H9 (cell line): ENCODE measurements around the gene MRAP2. TPM values are rescaled to one million over a fixed set of nuclear protein-coding genes. Genes with fewer than 3 reads are reported as not detected.

Source experiments
- DNase-seq: peaks from one replicate; pipeline ENCODE4 v3.0.0-alpha.2; 2017
- H2AFZ ChIP-seq: one replicate; pipeline ENCODE4 v1.6.1; 2013; ENCODE audit warnings: mild to moderate bottlenecking, low read length, control low read depth, moderate library complexity
- H2AK5ac ChIP-seq: 2 replicates; pipeline ENCODE4 v1.6.1; 2013; ENCODE audit warnings: low read length, control low read depth, mixed read lengths; ENCODE audit not compliant: insufficient read length
- H2BK120ac ChIP-seq: one replicate; pipeline ENCODE4 v1.6.1; 2013; ENCODE audit warnings: low read depth, mild to moderate bottlenecking, low read length, control low read depth, inconsistent platforms; ENCODE audit not compliant: poor library complexity, severe bottlenecking
- H2BK12ac ChIP-seq: 2 replicates; pipeline ENCODE4 v1.6.1; 2013; ENCODE audit warnings: low read length, control low read depth, mixed read lengths, low read depth; ENCODE audit not compliant: insufficient read length
- H2BK15ac ChIP-seq: 2 replicates; pipeline ENCODE4 v1.6.1; 2013; ENCODE audit warnings: low read depth, low read length, control low read depth
- H2BK20ac ChIP-seq: one replicate; pipeline ENCODE4 v1.6.1; 2013; ENCODE audit warnings: low read depth, mild to moderate bottlenecking, low read length, control low read depth, inconsistent platforms; ENCODE audit not compliant: poor library complexity, severe bottlenecking
- H2BK5ac ChIP-seq: 2 replicates; pipeline ENCODE4 v1.6.1; 2013; ENCODE audit warnings: low read length, control low read depth, mixed read lengths; ENCODE audit not compliant: insufficient read length
- H3K14ac ChIP-seq: 2 replicates; pipeline ENCODE4 v1.6.1; 2013; ENCODE audit warnings: low read length, control low read depth; ENCODE audit not compliant: insufficient read depth
- H3K18ac ChIP-seq: 2 replicates; pipeline ENCODE4 v1.6.1; 2013; ENCODE audit warnings: low read depth, mild to moderate bottlenecking, mixed read lengths, low read length, control low read depth; ENCODE audit not compliant: insufficient read length
- H3K23ac ChIP-seq: 2 replicates; pipeline ENCODE4 v1.6.1; 2013; ENCODE audit warnings: low read length, control low read depth, mixed read lengths, low read depth; ENCODE audit not compliant: insufficient read length
- H3K23me2 ChIP-seq: 2 replicates; pipeline ENCODE4 v1.6.1; 2013; ENCODE audit warnings: low read depth, mild to moderate bottlenecking, mixed read lengths, low read length, control low read depth; ENCODE audit not compliant: insufficient read length, poor library complexity, severe bottlenecking
- H3K27ac ChIP-seq: 2 replicates; pipeline ENCODE4 v1.5.1; 2013; ENCODE audit warnings: low read length, control low read depth, mixed read lengths, low read depth; ENCODE audit not compliant: insufficient read length
- H3K27me3 ChIP-seq: 2 replicates; pipeline ENCODE4 v1.6.1; 2013; ENCODE audit warnings: low read length, control low read depth, inconsistent platforms; ENCODE audit not compliant: insufficient read depth
- H3K4ac ChIP-seq: 2 replicates; pipeline ENCODE4 v1.6.1; 2013; ENCODE audit warnings: low read depth, mild to moderate bottlenecking, control low read depth, inconsistent platforms, low read length, moderate library complexity
- H3K4me1 ChIP-seq: 2 replicates; pipeline ENCODE4 v1.6.1; 2013; ENCODE audit warnings: low read length, control low read depth, inconsistent platforms; ENCODE audit not compliant: insufficient read depth
- H3K4me2 ChIP-seq: 2 replicates; pipeline ENCODE4 v1.6.1; 2013; ENCODE audit warnings: low read length, control low read depth, mixed read lengths; ENCODE audit not compliant: insufficient read length, insufficient read depth
- H3K56ac ChIP-seq: 2 replicates; pipeline ENCODE4 v1.6.1; 2013; ENCODE audit warnings: low read depth, mild to moderate bottlenecking, mixed read lengths, low read length, control low read depth; ENCODE audit not compliant: insufficient read length
- H3K79me1 ChIP-seq: 2 replicates; pipeline ENCODE4 v1.6.1; 2013; ENCODE audit warnings: low read depth, mild to moderate bottlenecking, moderate library complexity, low read length, control low read depth, inconsistent platforms; ENCODE audit not compliant: insufficient read depth, poor library complexity, severe bottlenecking
- H3K79me2 ChIP-seq: 2 replicates; pipeline ENCODE4 v1.6.1; 2013; ENCODE audit warnings: low read length, control low read depth, inconsistent platforms; ENCODE audit not compliant: insufficient read depth
- H3K9ac ChIP-seq: 2 replicates; pipeline ENCODE4 v1.6.1; 2013; ENCODE audit warnings: low read length, control low read depth, mixed read lengths; ENCODE audit not compliant: insufficient read length; ENCODE audit errors: extremely low read depth
- H3K9me3 ChIP-seq: one replicate; pipeline ENCODE4 v1.6.1; 2013; ENCODE audit warnings: low read depth, low read length, inconsistent platforms; ENCODE audit not compliant: control insufficient read depth
- H3T11ph ChIP-seq: one replicate; pipeline ENCODE4 v1.6.1; 2013; ENCODE audit warnings: mild to moderate bottlenecking, low read length, control low read depth, inconsistent platforms
- H4K20me1 ChIP-seq: one replicate; pipeline ENCODE4 v1.6.1; 2013; ENCODE audit not compliant: control insufficient read depth, insufficient read length, insufficient read depth
- H4K5ac ChIP-seq: 2 replicates; pipeline ENCODE4 v1.6.1; 2013; ENCODE audit warnings: low read depth, mild to moderate bottlenecking, mixed read lengths, low read length, control low read depth; ENCODE audit not compliant: insufficient read length
- H4K8ac ChIP-seq: replicated peaks from 2 replicates; pipeline ENCODE4 v1.6.1; 2013; ENCODE audit warnings: low read length, control low read depth, mixed read lengths, low read depth; ENCODE audit not compliant: insufficient read length
- H4K91ac ChIP-seq: 2 replicates; pipeline ENCODE4 v1.6.1; 2013; ENCODE audit warnings: low read depth, mild to moderate bottlenecking, moderate library complexity, mixed read lengths, low read length, control low read depth; ENCODE audit not compliant: insufficient read length
- H3K27ac Mint-ChIP-seq, 3 experiments: 2 replicates in 2 of 3; 3 replicates in 1 of 3; pipeline ENCODE4 v1.8.0; 2020 to 2021; ENCODE audit warnings: mixed read lengths in 3 of 3, mild to moderate bottlenecking in 1 of 3, moderate library complexity in 1 of 3
- H3K27me3 Mint-ChIP-seq: 2 replicates; pipeline ENCODE4 v1.8.0; 2021; ENCODE audit warnings: low read depth, mild to moderate bottlenecking, moderate library complexity, mixed read lengths
- H3K36me3 Mint-ChIP-seq, 3 experiments: 2 replicates in 2 of 3; 3 replicates in 1 of 3; pipeline ENCODE4 v1.8.0; 2020 to 2021; ENCODE audit warnings: low read depth in 3 of 3, mixed read lengths in 3 of 3; ENCODE audit not compliant: insufficient read depth in 1 of 3
- H3K4me1 Mint-ChIP-seq, 2 experiments: 2 replicates each; pipeline ENCODE4 v1.8.0; 2020; ENCODE audit warnings: mixed read lengths in 2 of 2
- H3K4me3 Mint-ChIP-seq, 2 experiments: 2 replicates in 1 of 2; 3 replicates in 1 of 2; pipeline ENCODE4 v1.8.0; 2020 to 2021; ENCODE audit warnings: mild to moderate bottlenecking in 2 of 2, mixed read lengths in 2 of 2, moderate library complexity in 1 of 2
- H3K9me3 Mint-ChIP-seq, 2 experiments: 2 replicates in 1 of 2; 3 replicates in 1 of 2; pipeline ENCODE4 v1.8.0; 2020; ENCODE audit warnings: mild to moderate bottlenecking in 2 of 2, mixed read lengths in 2 of 2, moderate library complexity in 1 of 2
- WGBS: extraction: QIAGEN DNeasy Blood & Tissue Kit; methylation state at CpG from one replicate; pipeline ENCODE4 v1.1.7; 2013; ENCODE audit warnings: missing lambda C conversion rate, low lambda C conversion rate, mixed read lengths; ENCODE audit not compliant: insufficient read length; ENCODE audit errors: extremely low coverage; 5-methylcytosine and 5-hydroxymethylcytosine counted together
- total RNA-seq: library from RNA; stranded (reverse); gene quantifications from 2 replicates; pipeline ENCODE4 v1.2.1, GENCODE V29; 2021
- TF ChIP-seq, protein P1 (sequence below): fragments of 200-600 bp; sonication (generic); conservative IDR thresholded peaks from 3 replicates; pipeline ENCODE4 v1.8.0; 2021; ENCODE audit warnings: antibody characterized with exemption, mild to moderate bottlenecking

Gene MRAP2
- total RNA-seq, 1 experiment from 2014 or later = 8.0 TPM

DNA sequence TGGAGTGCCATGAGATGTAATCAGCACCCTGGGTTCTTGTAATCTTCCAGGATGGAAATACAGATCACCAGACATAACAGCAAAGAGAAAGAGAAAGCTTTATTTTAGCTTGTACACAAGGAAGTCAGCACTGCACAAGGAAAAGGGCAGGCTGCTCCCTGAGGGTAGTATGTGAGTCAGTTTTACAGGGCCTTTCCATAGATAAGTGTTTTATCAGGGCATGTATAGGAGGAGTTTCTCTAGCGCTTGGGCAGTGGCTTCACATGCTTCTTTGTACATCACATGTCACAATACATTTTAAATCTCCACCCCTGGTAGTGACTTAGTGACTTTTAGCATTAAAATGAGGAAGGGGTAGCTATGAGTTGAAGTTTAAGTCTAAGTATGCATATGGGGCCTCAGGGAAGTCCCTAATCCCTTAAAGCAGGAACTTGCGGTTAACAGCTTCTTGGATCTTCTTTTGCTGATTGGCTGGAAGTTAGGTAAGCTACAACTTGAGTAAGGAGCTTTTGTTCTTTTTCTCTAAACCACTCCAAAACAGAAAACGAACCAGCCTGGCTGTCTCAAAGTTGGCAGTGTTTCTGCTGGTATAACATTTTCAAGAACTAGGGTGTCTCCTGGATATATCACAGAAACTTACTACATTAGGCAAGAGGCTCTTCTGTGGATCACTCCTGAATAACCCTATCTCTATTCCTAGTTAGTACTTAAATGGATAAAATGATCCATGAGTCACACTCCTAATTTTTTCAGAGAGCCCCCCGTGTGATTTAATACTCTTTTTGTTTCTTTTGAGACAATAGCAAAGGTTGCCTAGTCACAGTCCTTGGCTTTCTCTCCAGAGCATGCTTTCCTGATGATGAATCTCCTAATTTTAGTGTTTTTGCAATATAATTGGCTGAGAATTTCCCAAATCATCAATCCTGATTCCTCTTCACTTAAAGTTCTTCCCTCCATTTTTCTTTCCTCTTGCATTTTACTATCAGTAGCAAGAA, 60.2 kb downstream of the MRAP2 start:
- H2AK5ac ChIP-seq = no peak overlapping the region
- H3K14ac ChIP-seq = no peak overlapping the region
- H3K79me1 ChIP-seq = no peaks in the 10 kb centered on the region
- H3K9me3 Mint-ChIP-seq = peaks cover 0 to 6% of the 10 kb centered on the region in 2 experiments; a peak in 1 of 5 replicates
- H3K23ac ChIP-seq = no peak overlapping the region
- H4K20me1 ChIP-seq = no peaks in the 10 kb centered on the region
- no peak overlapping the region for H2BK20ac ChIP-seq
- H3T11ph ChIP-seq = no peak overlapping the region
- WGBS = no CpG with 5 or more reads among the region's 4 CpGs
- no peak overlapping the region for H2BK120ac ChIP-seq
- H4K8ac ChIP-seq = no peak overlapping the region
- H4K91ac ChIP-seq = no peak overlapping the region
- H3K4me1 ChIP-seq = peaks cover 5% of the 10 kb centered on the region; the same call in 1 of the 2 replicates
- no peaks in the 10 kb centered on the region for H3K9me3 ChIP-seq
- H2AFZ ChIP-seq = no peak overlapping the region
- no peak overlapping the region for H2BK15ac ChIP-seq
- H3K4me3 Mint-ChIP-seq = no peak overlapping the region
- no peak overlapping the region for H3K56ac ChIP-seq
- no peak overlapping the region for H3K18ac ChIP-seq
- no peak overlapping the region for H2BK5ac ChIP-seq
- no peak overlapping the region for H4K5ac ChIP-seq
- no peaks in the 10 kb centered on the region for H3K27me3 Mint-ChIP-seq
- H3K79me2 ChIP-seq = no peaks in the 10 kb centered on the region
- H3K4me2 ChIP-seq = no peak overlapping the region
- no peak overlapping the region for H3K4ac ChIP-seq
- peaks cover 0 to 14% (median 2%) of the 10 kb centered on the region in 3 experiments; a peak in 5 of 7 replicates for H3K36me3 Mint-ChIP-seq
- DNase-seq = no peak
- H3K27ac ChIP-seq = no peak overlapping the region
- H3K9ac ChIP-seq = no peak overlapping the region
- H3K27me3 ChIP-seq = no peaks in the 10 kb centered on the region
- H3K23me2 ChIP-seq = no peaks in the 10 kb centered on the region
- H3K4me1 Mint-ChIP-seq = peaks cover 15 to 23% of the 10 kb centered on the region in 2 experiments
- H2BK12ac ChIP-seq = no peak overlapping the region
- H3K27ac Mint-ChIP-seq = no peak overlapping the region; a peak in 1 of 7 replicates
- TF ChIP-seq, protein P1, sequence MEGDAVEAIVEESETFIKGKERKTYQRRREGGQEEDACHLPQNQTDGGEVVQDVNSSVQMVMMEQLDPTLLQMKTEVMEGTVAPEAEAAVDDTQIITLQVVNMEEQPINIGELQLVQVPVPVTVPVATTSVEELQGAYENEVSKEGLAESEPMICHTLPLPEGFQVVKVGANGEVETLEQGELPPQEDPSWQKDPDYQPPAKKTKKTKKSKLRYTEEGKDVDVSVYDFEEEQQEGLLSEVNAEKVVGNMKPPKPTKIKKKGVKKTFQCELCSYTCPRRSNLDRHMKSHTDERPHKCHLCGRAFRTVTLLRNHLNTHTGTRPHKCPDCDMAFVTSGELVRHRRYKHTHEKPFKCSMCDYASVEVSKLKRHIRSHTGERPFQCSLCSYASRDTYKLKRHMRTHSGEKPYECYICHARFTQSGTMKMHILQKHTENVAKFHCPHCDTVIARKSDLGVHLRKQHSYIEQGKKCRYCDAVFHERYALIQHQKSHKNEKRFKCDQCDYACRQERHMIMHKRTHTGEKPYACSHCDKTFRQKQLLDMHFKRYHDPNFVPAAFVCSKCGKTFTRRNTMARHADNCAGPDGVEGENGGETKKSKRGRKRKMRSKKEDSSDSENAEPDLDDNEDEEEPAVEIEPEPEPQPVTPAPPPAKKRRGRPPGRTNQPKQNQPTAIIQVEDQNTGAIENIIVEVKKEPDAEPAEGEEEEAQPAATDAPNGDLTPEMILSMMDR = no peak
